Activated CD4-positive, CD25-positive, alpha-beta regulatory T cell treated with anti-CD3 and anti-CD28 coated beads, Interleukin-2, amount 50 U/mL, for 72 hours (primary cell): Measurements from ENCODE around the gene ABCB6.

ENCODE experiments used
- DNase-seq: peaks from one replicate; pipeline ENCODE4 v3.0.0; 2021

ABCB6 gene

DNA sequence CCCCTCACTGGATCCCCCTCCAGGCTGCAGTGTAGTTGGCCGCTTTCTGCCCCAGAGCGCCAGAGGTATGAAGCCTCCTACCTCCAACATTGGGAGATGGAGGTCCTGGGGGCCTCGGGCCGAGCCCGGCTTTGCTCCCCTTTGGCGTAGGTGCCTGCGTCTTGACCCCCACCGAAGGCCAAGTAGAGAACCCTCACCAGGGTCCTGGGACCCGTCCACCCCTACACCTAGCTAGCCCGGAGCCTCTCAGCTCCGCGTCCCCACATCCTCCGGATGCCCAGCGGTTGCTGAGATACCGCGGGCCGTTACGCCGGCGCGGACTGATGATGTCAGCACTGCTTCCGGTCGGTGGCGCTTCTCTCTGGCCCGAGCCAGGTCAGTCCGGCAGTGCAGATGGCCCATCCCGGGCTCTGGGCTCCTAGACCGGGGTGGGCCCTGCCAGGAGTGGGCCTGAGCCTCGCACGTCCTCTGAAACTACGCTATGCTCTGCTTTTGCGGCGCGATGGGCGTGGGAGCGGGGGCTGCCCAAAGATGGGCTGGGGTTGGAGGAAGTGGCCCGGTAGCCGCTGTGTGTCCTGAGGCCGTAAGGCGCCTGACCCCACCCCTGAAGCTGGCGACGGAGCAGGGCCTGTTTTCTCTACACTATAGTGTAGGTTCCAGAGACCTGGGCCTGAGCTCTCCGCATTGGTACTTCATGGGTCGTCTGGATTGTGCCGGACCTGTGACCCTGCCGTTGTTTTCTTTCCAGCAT, 26.6 kb upstream of the ABCB6 start, which contains the start of the genes GLB1L and STK16:
GLB1L (minus strand) TSS at position 297 of the 751 bp plus-strand sequence. CDS start 1,871 bp downstream, outside the sequence.
STK16 (plus strand) TSS at position 332 of the 751 bp plus-strand sequence. CDS start 521 bp downstream, outside the sequence.
- peak; percentile 94 for DNase-seq

DNA sequence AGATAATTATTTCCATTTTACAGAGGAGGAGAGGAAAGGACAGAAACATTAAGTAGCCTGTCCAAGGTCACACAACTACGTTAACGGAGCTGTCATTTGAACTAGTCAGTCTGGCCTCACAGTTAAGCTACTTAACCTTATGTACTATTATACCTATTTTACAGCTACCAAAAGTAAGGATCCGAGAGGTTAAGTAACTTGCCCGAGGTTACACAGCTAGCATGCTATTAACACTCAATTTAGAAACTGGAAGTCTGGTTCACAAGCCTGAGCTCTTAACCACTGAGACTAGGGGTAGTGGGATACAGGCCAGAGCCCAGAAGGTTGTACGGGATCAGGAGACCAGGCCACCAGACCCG, 26.0 kb upstream of the ABCB6 start:
- DNase-seq: no peak

DNA sequence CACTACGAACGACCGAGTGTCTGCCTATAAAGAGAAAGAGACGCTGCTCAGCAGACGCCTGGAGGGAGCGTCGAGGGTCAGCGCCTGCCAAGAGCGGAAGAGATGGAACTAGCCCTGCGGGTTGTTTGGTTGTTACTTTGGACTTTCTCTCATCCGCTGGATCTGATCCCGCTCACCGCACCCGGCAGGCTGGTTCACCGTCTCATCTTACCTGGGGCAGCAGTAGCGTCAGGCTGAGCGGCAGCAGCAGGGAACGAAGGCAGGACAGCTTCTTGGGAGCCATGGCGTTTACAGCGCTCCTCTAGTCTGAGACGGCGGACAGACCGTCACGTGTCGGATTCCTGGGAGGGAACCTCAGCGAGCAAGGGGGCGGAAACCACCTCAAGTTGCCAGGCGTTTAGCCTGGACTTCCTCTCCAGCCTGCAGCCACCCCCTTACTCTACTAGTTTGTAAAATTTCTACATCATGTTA, 24.6 kb upstream of the ABCB6 start:
- no peak for DNase-seq

DNA sequence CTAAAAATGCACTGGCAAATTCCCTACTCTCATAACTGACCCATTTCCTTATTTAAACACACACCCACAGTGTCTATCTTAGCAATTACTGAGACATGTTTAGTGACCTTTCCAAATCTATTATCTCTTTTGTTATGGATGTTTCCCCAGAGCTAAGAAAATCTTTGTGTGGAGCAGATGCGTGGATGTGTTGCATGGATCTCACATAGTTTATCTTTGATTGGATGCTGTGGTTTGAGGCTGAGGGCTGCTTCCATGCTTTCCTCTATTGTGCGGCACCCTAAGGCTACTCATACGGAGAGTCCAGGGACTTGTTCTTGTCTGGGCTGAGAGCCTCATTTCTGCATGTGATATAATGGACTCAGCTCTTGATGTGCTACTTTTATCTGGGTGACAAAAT, 15.6 kb upstream of the ABCB6 start:
- no peak for DNase-seq

DNA sequence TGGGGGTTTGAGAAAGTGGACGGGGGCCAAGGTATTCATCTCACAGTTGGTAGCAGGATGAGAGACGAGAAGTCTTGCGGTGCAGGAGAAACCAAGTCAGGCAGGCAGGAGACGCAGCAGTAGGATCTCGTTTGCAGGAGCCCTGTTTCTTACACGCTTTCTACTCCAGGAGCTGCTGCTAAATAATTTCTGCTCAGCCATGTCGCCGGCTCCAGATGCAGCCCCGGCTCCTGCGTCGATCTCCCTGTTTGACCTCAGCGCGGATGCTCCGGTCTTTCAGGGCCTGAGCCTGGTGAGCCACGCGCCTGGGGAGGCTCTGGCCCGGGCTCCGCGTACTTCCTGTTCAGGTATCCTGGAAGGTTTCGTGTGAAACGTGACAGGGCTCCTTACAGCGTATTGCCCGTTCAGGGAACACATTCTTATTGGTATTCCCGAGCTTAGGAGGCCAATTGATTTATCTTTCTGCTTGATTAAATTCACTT, 11.3 kb upstream of the ABCB6 start:
- DNase-seq: peak; percentile 62

DNA sequence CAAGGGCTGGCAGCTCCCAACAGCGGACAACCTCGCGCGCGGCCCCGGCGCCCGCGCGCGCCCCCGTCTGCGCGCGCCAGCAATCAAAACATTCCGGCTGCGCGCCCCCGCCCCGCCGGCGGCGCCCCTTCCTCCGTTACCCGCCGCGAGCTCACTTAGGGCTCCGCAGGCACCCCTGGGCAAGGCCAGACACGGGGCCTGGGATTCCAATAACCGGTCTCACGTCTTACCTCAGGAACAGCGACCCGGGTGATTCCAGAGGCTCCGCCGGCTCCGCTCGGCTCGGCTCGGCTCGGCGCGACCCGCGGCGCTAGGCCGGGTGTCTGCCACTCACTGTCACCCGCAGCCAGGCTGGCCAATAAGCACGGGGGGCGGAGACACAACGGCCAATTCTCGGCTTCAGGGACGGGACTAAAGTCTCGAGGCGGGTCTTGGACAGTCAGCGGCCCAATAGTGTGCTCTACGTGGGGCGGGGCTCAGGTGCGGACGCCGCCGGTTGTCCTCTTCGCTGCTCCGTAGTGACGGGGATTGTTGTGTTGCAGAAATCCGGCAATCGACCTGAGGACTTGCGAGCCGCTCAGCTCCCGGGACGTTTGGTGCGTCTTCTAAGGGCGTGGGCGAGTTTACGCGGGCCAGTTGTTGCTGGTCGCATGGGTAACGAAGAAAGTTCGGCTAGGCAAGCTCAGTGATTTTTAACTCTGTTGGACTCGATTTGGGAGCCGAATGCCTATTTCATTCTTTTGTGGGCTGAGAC, 10.7 kb upstream of the ABCB6 start, which contains the start of the genes ANKZF1 and ATG9A:
ANKZF1 (plus strand) TSS at position 502 of the 754 bp plus-strand sequence. CDS start 452 bp downstream, outside the sequence.
ATG9A (minus strand) TSS at position 332 of the 754 bp plus-strand sequence. CDS start 1,612 bp downstream, outside the sequence.
- DNase-seq: peak; percentile 96

DNA sequence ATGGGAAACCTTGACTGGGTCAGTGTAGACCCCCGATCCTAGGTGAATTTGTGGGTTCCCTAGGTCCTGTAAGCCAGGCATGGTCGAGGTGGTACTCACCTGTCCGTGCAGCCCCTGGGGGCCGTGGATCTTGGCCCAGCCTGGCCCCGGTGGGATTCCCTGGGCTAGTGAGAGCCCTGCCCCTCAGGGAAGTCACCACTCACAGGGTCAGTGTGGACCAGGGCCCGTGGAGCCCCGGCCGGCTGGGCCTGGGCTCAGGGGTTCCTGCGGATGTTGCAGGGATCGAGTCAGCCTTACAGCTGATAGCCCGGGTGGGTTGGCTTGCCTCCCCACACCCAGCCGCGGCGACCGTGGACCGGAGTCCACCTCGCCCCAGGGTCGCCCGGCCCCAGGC, 10.2 kb upstream of the ABCB6 start:
- DNase-seq: no peak

DNA sequence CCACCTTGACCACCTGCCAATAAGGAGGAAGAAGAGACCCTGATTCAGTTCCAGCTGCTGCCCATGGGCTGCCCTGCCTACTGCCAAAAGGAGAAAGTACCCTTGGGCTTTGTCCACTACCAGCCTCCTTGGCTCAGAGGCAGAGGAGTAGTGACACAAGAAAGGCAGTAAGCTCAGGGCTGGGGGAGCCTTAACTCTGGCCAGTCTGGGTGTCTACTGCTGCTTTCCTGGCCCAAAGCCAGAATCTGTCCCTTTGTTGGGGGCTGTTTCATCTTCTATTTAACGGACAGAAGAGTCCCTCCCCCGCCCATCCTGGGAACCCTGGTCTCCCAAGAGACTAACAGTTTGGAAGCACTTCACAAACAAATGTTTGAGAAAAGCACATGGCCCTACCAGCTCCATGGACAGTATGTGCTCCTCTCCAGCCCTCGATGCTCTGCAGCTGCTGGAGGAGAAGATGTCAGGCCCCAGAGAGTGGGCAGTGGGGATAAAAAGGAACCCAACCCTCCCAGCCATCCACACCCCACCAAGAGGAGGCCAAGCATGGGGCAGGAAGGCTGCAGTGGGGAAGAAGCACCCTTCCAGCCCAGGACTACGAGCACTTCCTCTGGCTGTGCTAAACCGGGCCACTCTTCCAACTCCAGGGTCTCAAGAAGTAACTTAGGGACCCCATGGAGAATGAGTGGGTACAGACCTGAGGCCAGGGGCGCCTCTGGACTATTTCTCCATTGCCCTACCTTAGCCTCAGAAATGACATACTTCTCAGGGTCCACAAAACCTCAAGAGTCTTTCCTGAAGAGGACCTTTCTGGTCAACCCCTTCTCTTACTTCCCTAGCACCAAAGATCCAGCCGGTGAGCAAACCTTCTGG, 9.5 kb upstream of the ABCB6 start:
- DNase-seq: no peak

DNA sequence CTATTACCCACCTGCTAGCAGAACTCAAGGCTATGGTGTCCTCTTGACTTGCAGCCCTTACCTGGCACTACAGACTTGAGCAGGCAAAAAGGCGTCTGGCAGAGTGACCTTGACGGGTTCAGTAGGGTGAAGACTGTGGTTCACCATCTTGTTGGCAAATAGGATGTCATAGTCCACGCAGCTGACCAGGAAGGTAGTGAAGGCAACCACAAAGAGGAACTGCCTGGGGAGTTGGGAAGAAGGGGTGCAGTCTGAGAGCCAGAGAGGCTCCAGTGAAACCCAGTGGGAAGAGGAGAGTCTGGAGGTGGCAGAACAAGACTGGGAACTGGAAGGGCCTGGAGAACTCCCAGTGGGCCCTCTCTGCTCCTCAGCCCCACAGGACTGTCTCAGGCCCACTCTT, 6.6 kb upstream of the ABCB6 start:
- DNase-seq: no peak

DNA sequence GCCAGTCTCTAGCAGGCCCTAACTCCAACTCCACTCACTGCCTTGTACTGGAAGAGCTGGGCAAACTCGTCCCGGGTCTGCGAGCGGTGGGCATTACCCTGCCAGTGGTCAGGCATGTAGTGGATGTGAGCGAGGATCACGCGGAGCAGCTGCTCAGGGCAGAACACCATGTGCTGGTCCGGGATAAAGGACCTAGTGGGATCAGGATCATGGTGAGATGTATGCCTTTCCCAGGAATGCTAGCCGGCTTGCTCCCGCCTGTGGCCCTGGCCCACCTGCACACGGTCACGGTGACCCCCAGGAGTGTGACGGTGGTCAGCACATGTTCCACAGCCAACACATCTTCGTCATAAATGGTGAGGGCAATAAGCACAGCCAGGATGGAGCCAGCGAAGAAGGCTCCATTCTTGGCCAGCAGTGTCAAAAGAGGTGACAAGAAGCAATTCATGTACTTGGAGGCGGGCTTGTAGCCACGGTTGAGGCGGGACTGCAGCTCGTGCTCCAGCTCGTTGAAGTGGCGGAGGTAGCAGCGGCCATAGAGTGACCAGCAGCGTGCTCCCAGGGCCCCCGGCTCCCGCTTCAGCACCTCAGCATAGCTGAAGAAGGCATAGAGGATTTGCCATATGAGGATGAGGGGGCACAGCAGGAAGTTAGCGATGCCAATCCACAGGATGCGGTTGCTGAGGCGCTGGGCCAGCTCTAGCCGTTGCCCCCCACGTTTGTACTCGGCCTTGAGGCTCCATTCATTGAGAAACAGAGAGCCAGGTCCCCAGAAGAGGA, 5.3 kb upstream of the ABCB6 start:
- no peak for DNase-seq

DNA sequence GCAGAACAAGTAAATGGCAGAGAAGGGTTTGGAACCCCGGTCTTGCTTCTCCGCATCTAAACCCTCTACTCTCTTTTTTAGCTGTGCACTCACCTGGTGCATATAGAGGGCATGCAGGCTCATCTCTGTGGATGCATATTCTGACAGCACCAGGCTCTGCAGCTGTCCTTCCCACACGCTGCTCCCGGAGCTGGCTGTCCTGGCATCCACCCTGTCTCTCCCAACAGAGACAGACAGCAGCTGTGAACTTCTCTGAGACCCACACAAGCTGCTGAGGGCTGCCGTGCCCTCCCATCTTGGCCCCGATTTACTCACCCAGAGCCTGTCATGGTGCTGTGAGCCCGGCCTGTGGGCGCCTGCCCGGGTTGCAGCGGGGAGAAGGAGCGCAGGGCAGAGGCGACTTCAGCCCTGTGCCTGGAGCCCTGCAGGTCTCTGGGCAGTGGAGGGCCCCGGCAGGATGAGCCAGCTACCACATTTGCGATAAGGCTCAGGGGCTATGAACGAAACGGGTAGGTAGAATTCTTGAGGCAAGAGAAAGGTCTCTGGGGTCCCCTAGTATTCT, 3.3 kb upstream of the ABCB6 start:
- DNase-seq: no peak

DNA sequence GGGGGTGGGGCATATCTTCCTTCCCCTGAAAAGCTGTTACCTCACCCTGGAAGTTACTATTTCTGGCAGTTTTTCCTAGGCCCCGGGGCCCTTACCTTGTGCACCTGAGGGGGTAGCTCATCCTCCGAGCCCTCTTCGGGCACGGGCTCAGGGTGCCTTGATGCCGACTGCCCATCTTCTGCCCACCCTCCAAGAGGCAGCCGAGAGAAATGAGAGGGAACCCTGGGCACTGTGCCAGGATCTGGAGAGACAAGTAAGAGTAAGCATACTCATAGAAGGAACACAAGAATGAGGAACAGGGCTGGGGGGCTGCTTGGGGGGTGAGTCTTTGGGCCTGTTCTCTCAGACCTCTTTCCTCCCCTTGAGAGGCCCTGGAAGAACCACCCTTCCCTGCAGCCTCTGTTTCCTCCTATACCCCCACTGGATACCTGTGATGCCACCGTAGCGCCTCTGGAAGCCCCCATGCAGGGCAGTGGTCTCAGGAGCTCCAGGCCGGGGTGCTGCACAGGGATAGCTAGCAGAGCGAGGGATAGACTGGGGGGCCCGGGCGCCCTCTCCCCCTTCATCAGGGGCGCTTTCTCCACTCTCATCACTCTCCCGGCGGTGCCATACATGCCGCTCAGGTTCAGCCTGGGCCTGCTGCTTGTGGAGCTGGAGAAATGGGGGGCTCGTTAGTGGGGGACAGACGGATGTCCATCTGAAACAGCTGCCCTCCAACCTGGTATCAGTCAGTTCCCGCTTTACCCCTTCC, 2.1 kb upstream of the ABCB6 start:
- DNase-seq: no peak

DNA sequence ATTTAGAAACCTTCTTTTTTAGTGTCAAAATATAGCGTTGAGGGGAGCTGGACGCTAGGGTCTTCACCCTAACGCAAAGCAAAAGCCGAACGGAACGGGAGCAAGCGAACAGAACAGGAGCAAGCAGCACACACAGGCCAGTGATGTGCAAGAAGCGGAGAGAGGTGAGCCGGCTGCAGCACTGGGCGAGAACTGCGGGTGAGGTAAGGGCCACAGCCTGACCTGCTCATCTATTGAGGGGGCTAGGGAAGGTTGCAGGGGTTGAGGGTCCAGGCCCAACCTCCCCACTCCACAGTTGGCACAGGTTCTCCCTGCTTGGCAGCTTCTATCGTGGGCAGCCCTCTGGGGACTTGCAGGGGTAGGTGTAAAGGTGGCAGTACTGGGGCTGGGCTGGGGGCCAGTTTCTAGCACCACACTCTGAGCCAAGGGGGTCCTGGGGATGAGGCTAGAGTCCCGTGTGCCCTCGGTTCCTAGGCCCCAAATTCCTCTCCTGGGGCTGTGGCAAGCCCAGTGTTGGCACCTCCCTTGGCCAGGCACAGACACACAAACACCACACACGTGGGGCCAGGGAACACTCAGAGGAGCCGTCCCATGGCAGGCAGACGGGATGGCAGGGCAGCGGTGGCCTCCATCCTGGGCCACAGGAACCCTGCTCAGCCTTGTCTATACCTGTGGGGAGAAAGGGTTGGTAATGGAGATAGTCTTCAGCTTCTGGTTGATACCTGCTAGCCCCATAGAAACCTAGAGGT, 1.2 kb upstream of the ABCB6 start:
- no peak for DNase-seq

DNA sequence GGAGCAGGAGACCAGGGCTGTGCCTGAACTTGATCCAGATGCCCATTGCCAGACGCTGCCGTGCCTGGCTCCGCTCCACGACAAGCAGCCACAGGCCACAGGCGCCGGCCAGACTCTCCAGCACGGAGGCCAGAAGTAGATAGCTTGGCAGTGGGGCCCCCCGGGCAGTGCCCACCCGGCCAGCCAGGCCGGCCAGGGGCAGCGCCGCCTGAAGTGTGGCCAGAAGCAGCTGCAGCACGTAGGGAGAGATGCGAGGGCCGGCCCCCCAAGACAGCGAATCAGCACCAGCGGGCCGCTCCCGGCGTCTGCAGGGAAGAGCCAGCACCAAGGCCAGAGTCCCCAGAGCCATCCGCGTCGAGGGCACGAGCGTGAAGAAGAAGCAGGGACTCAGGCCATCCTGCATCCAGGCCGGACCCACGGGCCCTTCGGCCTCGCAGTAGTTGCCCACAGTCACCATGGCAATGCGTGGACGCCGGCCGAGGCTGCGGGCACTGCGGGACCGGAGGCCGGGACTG, 484 bp downstream of the ABCB6 start:
- no peak for DNase-seq

DNA sequence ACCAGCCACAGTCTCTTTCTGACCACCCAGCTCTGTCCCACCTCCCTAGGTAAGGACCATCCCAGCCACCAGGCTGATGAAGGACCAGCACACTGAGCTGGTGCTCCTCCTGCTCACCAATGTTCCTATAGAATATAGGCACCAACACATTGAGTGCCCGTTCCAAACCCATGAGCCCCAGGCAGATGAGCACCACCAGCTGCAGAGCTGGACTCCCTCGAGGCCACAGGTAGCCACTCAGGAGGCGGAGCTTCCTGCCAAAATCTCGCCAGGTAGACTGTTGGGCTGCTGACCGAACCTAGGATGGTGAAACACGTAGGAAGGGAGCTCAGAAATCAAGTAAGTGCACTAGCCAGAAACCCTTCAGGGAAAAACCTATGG, 2.2 kb downstream of the ABCB6 start:
- no peak for DNase-seq

DNA sequence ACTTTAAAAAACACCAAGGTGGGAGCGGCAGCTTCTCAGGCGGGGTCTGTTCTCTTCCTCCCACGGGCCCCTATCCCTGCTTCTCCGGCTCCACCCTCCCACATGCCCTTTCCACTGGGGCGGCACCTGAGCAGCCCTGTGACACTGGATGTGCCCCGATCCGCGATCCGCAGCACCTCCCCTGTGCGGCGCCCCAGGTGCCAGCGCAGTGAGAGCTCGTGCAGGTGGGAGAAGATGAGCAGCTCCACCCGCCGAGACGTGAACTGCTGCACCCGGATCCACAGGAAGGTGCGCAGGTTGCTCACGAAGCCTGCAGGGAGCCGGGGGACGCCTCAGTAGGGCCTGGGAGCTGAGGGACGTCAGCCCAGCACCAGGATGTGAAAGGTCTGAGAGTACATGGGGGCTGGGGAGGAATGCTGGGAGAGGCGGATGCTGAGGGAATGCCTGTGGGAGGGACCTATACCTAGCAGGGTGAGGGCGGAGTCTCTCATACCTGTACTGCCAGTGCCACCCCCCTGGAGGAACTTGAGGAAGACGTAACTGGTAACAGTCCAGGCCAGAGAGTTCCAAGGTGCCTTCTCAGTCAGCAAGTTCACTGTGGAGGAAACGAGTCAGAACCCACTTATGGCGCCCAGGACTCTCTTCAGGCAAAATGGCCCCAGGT, 2.8 kb downstream of the ABCB6 start:
- DNase-seq: no peak

DNA sequence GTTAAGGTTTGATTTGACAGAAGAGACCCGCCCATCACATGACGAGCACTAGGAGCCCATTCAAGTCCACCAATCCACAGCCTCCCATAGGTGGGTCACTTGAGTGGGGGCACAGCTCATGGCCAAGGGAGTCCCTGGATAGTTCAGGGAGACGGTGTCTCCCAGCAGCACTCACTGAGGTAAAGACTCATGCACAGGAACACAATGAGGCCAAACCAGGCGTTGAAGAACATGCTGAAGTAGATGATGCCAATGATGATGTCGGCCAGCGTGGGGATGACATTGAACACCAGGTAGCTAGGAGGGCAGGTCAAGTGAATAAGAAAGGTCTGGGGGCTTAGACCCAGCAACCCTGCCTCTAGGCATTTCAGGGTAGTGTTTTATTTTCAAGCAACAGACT, 4.0 kb downstream of the ABCB6 start:
- no peak for DNase-seq

DNA sequence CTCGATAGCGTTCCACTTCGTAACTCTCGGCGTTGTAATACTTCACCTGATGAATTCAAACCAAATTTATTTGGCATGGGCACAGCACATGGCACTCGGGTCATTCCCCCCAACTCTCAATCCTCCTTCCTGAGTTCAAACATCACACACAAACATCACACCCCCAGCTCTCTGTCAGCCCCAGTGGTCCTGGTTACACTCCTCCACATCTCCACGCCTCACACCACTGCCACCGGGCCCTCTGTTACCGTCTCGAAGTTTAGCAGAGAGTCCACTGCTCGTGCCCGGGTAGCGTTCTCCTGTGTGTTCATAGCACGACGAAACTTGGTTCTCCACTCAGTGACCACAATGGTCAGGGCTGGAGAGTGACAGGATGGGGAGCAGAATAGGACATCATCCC, 4.6 kb downstream of the ABCB6 start:
- no peak for DNase-seq

DNA sequence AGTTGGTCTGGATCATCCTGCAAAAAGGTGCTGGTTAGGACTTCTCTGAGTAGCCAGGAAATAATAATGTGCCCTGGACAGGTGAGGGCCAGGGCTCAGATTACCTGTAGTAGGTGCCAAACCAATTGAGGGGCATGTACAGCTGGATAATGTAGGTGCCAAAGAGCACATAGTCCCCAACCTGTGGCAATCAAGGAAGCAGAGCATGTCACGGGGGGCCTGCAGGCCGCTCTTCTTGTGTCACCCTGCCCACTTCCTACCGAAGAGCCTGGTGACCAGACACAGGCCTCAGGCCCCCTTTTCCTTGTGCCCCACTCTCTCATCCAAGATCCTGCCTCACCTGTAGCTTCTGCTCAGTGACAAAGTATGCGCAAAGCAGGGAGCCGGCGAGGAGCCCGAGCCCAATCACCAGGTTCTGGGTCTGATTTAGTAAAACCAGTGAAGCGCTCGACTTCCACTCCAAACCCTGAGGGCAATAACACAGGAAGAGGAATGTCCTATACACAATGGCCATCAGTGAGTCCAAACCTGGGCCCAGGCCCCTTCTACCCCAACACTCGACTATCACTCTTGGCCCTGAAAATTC, 5.2 kb downstream of the ABCB6 start:
- no peak for DNase-seq
